OCI-M2 (cell line): ENCODE measurements around the gene IFT81.

Experiments
- DNase-seq: peaks from one replicate; lab custom pipeline; 2025; ENCODE audit not compliant: unreplicated experiment; lab: John Stamatoyannopoulos, UW

The IFT81 gene

DNA sequence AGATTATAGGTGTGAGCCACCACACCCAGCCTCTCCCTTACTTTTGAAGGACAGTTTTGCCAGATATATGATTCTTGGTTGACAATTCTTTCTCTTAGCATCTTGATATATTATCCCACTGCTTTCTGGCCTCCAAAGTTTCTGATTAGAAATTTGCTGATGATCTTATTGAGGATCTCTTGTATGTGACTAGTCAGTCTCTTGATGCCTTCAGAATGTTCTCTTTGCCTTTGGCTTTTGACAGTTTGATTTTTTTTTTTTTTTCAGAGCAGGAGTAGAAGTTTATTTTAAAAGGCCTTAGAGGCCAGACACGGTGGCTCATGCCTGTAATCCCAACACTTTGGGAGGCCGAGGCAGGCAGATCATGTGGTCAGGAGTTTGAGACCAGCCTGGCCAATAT, 32.6 kb downstream of the IFT81 start:
- DNase-seq = no peak

DNA sequence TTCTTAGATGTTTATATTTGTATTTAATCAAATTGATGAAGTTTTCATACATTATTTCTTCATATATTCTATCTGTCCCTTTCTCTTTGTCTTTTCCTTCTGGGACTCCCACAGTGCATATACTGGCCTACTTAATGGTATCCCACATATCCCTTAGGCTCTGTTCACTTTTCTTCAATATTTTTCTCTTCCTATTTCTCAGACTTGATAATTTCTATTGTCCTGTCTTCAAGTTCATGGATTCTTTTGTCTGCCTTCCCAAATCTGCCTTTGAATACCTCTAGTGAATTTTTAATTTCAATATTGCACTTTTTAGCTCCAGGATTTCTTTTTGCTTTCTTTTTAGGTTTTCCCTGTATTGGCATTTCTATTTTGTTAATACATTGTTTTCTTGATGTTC, 33.4 kb downstream of the IFT81 start:
- DNase-seq = no peak

DNA sequence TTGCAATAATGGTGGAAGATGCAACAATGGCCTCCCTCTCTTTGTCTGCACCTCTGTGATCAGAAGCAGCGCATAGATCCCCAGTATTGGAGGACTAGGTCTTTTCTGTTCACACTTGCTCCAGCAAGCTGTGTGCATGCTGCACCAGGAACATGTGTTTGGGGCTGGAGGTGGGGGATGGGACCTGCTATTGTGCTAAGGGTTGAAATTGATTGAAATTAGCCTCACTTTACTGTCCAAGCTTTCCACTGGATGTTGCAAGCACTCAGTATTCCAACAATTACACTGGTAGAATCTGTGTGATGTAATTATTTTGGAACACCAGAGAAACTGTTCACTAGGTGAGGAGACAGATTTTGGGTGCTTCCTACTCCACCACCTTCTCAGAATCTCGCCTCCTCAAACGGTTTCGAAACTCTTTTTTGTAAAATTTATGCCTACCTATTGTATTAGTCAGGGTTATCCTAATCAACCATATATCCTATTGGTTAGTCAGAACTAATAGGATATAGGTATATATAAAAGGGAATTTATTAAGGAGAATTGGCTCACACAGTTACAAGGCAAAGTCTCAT, 35.6 kb downstream of the IFT81 start:
- no peak for DNase-seq

DNA sequence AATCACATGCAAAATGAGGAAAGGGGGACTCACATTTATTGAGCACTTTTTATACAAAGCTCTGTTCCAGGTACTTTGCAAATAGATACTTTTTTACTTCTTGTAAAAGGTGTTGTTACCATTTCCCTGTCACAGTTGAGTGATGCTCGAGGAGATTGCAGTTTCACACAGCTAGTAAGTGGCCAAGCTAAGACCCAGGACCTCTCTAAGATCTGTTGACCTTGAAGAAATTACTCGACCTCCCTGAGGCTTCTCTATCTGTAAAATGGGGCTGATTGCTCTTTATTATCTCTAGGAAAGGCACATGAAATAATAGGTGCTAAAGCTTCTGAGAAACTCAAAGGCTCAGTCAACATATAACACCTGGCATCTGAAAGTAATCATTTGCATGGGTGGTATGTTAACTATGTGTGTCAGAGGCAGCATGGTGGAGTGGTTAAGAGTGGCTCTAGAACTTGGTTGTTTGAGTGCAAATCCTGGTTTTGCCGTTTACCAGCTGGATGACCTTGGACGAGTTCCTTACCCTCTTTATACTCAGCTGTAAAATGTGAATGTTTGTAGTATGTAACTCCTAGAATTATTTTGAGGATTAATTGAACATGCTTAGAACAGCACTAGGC, 41.5 kb downstream of the IFT81 start:
- no peak for DNase-seq

DNA sequence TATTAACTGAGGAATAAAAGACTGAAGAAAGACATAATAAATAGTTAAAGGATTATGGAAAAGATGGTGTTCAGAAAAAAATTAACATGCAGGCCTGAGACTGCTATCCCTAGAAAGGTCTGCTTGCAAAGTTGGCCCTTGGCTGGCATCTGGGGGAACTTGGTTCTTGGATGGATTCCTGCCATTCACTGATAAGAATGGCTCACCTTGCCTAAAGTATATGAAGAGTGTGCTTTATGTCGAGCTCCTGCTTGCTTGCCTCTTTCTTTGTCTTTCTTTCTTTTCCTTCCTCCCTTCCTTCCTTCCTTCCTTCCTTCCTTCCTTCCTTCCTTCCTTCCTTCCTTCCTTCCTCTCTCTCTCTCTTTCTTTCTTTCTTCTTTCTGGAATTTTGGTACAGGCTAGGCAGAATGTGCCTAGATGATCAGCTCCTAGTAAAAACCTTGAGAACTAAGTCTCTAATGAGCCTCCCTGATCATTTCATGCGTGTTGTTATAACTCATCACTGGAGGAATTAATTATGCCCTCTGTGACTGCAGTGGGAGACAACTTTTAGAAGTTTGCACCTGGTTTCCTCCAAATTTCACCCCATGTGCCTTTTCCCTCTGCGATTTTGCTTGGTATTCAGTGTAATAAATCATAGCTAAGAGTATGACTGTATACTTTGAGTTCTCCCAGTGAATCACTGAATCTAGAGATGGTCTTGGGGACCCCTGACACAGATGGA, 44.7 kb downstream of the IFT81 start:
- DNase-seq = no peak

DNA sequence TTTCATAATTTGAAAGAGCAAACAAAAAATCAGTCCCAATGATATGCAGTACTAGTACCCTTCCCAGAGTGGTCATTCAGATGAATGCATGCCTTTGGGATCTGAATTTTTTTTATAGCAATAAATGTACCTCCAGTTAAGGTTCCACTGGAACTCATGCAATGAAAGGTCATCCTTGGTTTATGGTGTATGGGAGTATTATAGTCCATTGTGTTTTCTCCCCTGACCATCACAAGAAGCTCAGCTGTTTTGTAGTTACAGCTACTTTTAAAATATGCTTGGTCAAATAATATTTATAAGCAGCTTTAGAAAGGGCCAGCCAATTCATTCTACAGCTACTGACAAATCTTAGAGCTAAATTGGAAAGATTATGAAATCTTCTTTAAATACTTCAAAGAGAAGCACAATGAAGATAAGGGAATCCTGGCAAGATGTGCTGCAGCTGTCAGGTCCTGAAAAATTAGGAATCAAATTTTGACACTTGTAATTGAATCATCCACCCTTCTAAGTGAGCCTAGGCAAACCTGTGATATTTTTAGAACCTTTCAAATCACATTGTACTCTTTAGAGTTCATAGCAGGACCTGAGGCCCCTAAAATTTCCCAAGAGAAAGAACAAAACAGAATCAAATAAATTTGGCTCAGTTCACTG, 46.5 kb downstream of the IFT81 start:
- no peak for DNase-seq

DNA sequence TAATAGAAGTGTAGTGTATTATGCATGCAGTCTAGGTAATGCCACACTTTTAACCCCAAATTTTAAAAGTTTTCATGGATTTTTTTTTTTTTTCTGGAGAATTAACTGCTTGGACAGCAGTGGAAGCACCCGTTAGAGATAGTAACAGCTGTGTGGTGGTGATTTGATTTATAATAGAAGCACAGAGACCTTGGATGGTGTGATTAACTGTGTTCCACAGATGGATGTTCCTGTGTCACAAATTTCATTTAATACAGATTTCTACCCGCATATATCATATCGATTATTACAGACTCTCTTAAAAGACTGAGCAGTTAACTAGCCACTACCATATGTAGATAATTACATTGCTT, 47.0 kb downstream of the IFT81 start:
- DNase-seq = no peak

DNA sequence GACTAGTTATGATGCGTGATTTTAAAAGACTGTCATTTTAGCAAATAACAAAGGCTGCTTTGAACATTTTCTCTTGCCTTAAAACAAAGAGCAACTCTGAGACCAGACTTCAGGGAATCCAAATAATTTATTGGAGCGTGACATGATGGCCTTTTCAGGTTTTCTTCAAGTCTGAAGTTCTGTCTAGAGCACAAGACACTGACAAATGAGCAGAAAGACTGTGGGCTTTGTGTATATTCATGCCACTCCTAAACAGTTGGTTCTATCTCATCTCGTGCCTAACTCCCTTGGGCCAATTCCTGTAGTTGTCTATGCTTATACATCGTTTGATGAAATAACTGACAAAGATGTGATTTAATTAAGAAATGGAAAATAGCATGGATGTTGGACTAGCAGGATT, 47.5 kb downstream of the IFT81 start:
- no peak for DNase-seq

DNA sequence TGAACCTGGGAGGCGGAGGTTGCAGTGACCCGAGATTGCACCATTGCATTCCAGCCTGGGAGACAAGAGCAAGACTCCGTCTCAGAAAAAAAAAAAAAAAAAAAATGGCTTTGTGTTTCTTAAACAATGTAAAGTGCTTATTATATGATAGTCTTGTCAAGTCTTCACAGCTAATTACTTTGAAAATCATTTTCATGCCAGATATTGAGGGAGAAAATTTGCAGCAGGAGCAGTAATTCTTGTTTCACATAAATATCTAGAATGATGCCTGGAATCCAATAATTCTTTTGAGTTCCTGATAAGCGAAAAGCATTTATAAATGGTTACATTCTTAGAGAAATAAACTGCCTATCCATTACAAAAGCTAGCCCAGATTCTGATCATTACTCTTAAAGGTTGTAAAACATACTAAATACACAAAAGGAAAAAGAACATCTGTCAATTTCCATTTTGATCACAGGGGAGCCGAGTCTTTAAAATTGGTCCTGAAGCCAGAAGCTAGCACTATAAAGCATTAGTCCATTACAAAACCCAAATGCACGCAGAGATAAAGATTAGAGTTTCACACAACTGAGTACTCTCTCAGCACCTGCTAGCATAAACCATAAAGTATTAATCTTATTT, 50.3 kb downstream of the IFT81 start:
- DNase-seq = no peak

DNA sequence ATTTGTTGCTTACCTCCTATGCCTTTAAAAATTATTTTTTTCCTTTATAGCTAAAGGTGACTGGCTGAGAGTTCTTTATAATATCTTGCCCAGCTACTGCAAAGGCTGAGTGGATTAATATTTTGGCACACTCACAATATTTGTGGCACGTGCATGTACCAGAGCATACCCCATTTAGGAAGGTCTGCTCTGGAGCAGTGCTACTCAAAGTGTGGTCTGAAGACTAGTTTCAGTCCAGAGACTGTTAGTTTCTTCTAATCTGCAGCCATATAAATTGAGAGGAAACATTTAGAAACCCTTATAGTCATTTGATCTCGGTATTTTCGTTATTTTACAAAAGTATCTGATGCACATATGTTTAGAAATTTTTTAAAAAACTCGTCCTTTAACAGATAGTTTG, 51.0 kb downstream of the IFT81 start:
- no peak for DNase-seq

DNA sequence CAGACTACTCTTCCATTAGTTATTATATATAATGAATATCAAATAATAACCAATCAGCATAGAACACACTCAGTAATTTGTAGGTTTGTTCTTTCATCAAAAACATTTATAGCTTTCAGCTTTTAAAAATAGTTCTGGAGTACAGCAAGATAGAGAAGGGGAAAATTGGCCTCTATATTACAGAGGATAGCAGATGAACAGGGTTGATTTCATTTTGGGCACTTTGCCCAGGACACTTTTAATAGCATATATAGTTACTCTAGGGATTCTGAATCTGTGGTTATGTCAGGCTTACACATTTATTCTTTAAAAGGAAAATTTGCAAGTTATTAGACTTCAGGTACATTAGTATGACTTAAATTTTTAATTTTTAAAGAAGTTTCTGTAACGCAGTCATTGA, 52.6 kb downstream of the IFT81 start:
- DNase-seq = no peak

DNA sequence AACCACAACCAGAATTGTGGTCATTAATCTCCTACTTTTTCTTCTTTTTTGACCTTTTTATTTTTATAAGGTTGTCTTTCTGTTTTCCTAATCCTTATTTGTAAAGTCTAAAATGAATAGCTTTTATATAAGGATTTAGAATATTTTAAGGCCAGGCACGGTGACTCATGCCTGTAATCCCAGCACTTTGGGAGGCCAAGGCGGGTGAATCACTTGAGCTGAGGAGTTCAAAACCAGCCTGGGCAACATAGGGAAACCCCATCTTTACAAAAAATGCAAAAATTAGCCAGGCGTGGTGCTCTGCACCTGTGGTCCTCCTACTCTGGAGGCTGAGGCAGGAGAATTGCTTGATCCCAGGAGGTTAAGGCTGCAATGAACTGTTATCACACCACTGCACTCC, 55.1 kb downstream of the IFT81 start:
- no peak for DNase-seq

DNA sequence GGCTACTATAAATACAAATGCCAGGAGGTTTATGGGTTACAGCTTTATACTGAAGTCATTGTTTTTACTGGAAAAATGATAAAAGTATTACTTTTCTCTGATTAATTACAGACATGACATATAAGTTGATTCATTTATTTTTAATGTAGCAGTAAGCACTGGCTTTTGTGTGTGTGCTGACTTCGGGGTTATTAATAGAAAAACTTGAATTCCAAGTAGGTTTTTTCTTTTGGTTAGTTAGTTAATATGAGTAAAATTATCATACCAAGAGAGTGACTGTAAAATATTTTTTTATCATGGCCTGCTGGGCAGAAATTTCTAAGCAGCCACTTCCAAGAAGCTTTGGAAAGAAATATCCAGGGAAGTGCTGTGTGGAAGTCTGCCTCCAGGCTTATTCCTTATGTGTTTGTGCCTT, 56.4 kb downstream of the IFT81 start:
- DNase-seq = no peak

DNA sequence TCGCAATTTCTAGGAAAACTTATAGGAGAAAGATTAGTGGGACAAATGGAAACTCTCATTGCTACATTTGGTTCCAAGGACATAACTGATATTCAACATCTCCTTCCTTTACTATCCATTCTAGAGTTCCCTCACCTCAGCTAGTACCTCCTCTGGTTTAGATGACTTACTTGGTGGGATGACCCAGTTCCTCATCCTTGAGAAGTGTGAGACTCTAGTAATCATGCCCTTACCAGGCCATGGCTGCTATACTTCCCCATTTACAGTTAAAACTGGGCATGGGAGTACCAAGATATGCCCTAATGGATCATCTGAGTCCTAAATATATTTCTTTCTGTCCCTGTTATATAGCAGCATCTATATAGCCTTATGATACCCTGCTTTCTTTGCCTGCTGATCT, 58.1 kb downstream of the IFT81 start:
- no peak for DNase-seq

DNA sequence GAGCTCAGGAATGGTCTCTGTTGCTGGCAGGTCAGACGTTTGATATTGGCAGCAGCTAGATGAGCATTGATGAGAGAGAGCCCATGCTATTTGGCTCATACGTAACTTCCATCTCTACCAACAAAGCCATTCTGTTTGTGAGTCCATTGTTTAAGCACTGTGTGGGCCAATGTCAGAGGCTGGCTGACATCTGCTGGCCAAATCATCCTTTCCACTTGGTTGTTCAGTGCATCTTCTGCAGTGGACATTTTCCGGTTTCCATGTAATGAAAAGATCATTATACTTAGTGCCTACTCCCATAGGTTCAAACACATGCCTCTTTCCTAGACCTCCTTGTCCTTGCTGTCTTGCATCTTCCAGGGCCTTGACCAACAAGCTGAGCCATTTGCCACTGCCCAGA, 59.2 kb downstream of the IFT81 start:
- no peak for DNase-seq

DNA sequence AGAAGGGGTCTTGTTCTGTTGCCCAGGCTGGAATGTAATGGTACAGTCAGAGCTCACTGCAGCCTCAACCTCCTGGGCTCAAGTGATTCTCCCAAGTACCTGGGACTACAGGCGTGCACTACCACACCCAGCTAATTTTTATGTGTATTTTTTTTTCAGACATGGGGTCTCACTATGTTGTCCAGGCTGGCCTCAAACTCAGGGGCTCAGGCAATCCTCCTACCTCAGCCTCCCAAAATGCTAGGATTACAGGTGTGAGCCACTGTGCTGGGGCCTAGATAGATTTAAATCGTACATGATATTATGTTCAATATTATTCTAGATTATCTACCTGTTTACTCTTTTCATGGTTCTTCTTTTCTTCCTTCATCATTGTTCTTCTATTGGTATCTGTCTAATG, 61.5 kb downstream of the IFT81 start:
- DNase-seq = no peak

DNA sequence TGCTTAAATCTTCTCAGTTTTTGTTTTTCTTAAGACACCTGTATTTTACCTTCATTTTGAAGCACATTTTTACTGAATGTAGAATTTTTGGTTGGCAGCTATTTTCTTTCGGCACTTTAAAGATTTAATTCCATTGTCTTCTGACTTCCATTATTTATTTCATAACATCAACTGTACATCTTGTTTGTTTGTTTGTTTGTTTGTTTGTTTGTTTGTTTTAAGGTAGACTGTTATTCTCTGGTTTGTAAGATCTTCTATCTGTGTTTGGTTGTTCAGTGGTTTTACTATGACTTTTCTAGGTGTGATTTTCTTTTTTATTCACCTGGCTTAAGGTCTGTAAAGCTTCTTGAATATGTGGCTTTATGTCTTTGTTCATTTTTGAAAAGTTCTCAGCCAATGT, 61.9 kb downstream of the IFT81 start:
- DNase-seq = no peak

DNA sequence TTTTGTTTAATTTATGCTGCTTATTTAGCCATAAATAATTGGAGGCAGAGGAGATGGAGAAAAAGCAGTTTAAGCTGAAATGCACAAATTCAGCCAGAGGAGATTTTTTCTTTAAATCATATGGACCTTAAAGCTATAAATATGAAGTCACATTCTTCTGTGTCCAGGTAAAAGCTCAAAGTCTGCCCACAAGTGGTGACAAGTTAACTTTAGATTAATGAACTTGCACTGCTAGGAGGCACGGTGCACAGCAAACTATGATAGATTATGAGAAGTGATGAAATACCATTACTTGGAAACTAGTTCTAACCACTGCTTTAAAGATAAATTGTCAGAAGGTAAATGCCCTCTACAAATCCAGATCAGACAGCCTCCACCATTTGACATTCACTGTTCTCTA, 69.0 kb downstream of the IFT81 start:
- DNase-seq = no peak

DNA sequence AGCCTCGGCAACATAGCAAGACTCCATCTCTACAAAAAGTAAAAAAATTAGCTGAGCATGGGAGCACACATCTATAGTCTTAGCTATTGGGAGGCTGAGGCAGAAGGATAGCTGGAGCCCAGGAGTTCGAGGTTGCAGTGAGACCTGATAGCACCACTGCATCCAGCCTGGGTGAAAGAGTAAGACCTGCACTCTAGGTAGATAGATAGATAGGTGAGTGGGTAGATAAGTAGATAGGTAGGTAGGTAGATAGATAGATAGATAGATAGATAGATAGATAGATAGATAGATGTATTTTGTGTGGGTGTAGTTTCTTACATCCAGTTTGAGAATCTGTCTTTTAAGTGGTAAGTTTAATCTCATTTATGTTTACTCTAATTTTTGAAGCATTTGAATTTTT, 72.8 kb downstream of the IFT81 start:
- DNase-seq = no peak

DNA sequence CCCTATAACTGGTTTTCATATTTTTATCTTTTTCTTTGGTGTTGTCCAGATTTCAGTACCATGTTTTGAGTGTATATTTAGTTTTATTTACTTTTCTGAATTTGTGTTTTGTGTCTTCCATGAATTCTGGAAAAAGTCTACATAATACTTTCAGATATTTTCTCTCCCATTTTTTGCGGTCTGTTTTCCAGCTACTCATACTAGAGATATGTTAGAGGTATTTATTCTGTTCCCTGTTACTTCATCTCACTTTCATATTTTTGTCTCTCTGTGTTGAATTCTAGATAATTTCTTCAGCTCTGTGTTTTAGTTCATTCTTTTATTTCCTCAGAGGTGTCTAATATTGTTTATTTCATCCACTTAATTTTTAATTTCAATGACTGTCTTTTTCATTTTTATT, 74.2 kb downstream of the IFT81 start:
- no peak for DNase-seq

DNA sequence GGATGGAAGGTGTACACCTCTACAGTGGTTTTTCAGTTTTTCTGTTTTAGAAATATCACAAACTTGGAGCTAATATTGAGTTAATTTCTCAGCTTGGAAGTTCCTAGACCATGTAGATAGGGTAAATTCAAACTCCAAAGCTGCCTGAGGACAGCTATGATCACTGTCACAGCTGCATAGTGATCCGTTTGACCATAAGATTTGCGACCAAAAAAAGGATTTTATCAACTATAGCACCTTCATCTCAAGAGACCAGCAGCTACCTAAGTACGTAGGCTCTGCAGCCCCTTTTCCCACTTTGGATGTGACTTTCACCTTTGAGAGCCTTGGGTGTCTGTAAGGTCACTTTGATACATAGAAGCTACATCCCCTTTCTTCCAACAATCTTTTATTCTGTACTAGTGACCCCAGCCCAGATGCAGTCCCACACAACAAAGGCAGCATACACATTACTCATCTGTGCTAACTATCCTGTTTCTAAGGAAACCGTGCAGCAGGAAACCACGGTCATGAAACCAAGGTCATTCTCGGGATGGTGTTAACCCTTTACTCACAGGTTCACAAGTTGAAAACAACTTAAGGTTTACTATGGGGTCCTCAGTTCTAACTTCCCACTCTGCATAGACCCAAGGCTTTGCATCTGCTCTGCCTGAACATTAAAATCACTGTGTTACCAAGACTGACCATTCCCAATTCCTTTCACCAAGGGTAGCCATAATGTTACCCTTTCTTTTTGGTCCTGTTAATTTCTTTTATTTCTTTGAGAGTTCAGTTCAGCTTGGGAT, 75.4 kb downstream of the IFT81 start:
- no peak for DNase-seq
